Omental fat pad (tissue), 4 donors: Measurements from ENCODE around the gene MOK. TPM values are rescaled to one million over a fixed set of nuclear protein-coding genes. Genes with fewer than 3 reads are reported as not detected.

Source experiments
- ATAC-seq: fragments of 150-250 bp; one replicate; pipeline ENCODE4 v1.9.1; 2016; ENCODE audit warnings: mild to moderate bottlenecking, moderate library complexity; ENCODE audit not compliant: low FRiP score
- DNase-seq: peaks from one replicate; pipeline ENCODE4 v3.0.0-alpha.2; 2019; ENCODE audit warnings: low spot score
- total RNA-seq, 4 donors: library from RNA; depleted of rRNA; stranded (reverse); fragments of >200 nt; gene quantifications; one replicate each; pipeline ENCODE4 v1.1.0, GENCODE V29; 2016
- TF ChIP-seq, protein P1 (sequence below), 3 donors: fragments of 450-650 bp; IDR thresholded peaks; one replicate each; pipeline ENCODE4 v1.5.1; 2016 to 2017; ENCODE audit warnings: antibody characterized with exemption in 3 of 3, mild to moderate bottlenecking in 3 of 3, moderate library complexity in 2 of 3

Gene MOK
- total RNA-seq, 4 donors from 2014 or later, result 11.6 to 21.9 (median 12.6) TPM

DNA sequence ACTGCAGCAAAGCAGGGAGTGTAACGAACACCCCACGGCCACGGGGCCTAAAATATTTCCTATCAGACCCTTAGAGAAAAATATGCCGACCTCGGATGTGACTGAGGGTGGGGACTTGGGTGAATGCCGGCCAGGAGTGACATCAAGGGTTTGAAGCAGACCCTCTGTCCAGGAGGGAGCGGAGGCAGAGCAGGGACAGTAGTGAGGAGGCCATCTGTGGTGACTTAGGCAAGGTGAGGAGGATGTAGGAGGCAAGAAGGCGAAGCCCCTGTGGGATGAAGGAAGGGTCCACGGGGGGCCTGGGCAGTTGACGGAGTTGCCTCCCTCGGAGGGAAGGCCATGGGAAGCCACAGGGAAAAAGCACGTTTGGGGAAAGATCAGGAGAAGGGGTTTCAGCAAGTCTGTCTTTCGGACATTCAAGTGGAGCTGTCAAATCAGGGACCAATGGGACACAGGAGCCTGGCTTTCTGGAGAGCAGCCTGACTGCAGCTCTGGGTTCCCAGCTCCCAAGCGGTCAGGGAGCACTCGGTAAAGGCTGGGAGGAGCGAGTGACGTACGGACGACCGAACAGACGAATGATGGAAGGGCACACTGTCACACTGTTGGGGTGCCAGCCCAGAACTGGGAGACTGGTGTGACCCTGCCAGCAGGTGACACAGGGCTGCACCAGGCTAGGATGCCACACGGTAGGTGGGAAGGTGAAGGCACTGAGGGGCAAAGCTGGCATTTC, 74.3 kb downstream of the MOK start:
- DNase-seq, result no peak
- TF ChIP-seq, protein P1, sequence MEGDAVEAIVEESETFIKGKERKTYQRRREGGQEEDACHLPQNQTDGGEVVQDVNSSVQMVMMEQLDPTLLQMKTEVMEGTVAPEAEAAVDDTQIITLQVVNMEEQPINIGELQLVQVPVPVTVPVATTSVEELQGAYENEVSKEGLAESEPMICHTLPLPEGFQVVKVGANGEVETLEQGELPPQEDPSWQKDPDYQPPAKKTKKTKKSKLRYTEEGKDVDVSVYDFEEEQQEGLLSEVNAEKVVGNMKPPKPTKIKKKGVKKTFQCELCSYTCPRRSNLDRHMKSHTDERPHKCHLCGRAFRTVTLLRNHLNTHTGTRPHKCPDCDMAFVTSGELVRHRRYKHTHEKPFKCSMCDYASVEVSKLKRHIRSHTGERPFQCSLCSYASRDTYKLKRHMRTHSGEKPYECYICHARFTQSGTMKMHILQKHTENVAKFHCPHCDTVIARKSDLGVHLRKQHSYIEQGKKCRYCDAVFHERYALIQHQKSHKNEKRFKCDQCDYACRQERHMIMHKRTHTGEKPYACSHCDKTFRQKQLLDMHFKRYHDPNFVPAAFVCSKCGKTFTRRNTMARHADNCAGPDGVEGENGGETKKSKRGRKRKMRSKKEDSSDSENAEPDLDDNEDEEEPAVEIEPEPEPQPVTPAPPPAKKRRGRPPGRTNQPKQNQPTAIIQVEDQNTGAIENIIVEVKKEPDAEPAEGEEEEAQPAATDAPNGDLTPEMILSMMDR (IDR thresholded peaks at IDR 0.05), result no peak
- ATAC-seq, result no peak

DNA sequence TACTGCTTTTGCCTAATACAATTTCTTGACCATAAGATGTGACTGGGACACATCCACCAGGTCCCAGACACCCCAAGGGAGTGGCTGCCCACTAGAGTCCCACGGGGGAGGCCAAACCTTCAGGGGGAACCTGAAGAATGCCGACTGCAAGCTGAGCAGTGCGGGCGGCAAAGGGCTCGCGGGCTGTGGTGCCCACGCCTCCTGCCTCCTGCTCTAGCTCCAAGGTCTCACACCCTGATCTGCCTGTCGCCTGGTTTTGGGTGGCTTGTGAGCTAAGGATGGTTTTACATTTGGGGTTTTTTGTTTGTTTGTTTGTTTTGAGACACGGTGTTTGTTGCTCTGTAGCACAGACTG, 75.2 kb downstream of the MOK start:
- TF ChIP-seq, protein P1 (IDR thresholded peaks at IDR 0.05), result no peak
- ATAC-seq, result no peak
- no peak for DNase-seq

DNA sequence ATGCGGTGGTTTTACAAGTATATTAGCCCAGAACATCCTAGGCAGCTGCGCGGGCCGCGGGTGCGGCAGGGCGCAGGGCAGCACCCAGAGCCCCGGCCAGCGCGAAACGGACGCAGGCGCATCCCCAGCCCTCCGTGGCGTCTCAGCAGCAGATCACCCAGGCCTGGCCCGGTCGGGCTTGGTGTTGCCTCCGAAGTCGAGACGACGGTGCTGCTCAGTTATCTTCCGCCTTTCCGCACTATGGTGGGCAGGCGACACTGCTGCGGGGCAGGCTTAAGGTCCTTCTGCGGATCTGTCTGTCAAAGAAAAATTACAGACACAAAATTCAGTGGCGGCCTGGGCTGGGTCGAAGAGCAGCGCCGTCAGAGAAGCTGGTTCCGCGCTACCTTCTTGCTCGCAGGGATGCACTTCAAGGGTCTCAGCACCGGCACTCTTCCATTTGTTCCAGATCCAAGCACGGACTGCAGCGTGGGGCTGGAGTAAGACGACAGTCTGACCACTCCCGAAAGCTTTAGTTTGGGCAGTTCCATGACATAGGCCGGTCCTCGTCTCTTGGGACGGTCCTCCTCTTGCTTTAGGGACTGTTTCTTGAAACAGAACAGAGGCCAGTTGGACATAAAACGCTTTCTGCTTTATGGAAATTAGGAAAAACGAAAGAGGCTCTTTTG, 75.8 kb downstream of the MOK start:
- TF ChIP-seq, protein P1 (IDR thresholded peaks at IDR 0.05), result no peak
- no peak for ATAC-seq
- no peak for DNase-seq

DNA sequence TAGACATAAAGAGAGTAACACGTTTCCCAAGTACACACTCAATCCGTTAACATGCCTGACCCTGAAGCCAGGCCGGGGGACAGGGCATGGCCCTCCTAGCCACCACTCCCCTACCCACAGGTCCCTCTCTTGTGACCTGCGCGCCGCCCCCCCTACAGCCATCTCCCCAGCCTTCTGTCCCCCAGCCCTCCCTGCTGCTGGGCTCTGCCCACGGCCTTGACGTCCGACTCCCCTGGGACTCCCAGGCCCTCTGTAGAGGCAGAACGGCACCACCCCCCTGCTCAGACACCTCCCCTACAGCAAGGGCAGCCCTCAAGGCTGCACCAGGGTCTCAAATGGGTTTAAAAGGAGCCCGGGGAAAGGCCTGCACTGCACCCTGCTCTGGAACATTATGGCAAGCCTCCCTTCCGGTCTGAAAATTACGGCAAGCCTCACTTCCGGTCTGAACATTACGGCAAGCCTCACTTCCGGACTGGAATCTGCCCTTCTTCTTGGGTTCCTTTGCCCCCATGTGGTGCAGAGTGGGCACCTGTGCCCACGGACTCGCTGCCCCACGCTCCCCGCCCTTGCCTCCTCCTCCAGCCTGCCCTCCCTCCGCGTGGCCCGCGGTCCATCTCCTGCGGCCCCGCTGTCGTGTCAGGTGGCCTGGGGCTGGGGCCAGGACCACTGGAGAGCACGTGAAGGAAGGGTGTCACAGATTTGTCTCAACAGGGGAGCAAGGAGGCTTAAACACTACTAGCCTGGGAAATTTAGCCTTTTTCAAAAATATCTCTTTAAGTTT, 77.6 kb downstream of the MOK start:
- DNase-seq, result no peak
- no peak for ATAC-seq
- TF ChIP-seq, protein P1 (IDR thresholded peaks at IDR 0.05), result no peak

- no peak for DNase-seq
- no peak for ATAC-seq
- TF ChIP-seq, protein P1 (IDR thresholded peaks at IDR 0.05), result no peak
Measured at GRCh38 chr14:102226356-102227125, 78.4 kb downstream of the MOK start.

DNA sequence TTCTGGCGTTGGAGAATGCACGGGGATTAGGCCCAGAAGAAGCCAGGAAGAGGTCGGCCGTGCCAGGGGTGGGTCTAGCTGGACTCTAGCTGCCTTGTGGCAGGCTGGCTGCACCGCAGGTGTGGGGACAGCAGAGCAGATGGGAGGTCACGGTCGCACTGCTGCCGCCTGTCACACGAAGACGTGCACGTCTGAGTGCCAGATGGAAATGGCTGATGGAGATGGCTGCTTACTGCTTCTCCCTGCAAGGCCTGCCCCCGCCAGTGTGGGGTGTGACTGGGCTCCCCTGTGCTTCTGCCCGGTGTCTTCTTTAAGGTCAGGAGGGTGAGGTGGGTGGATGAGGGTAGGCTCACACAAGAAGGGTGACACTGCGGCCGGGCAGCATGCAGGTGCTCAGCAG, 79.0 kb downstream of the MOK start:
- ATAC-seq, result no peak
- TF ChIP-seq, protein P1 (IDR thresholded peaks at IDR 0.05), result no peak

More for the DNA sequence above, 79.0 kb downstream of the MOK start:
- DNase-seq, result no peak
